NCI-H82 treated with DMSO at 0.1 percent for 48 hours (cell line): ENCODE results near the gene ZNF639.
"Not testable (repeated sequence)": the region's sequence is repeated elsewhere in the genome, so short reads cannot be mapped to it uniquely, and the experiment has no call there.

Experiments used
- DNase-seq: peaks from one replicate; lab custom pipeline; 2025; ENCODE audit not compliant: unreplicated experiment; lab: John Stamatoyannopoulos, UW

ZNF639 gene, protein sequence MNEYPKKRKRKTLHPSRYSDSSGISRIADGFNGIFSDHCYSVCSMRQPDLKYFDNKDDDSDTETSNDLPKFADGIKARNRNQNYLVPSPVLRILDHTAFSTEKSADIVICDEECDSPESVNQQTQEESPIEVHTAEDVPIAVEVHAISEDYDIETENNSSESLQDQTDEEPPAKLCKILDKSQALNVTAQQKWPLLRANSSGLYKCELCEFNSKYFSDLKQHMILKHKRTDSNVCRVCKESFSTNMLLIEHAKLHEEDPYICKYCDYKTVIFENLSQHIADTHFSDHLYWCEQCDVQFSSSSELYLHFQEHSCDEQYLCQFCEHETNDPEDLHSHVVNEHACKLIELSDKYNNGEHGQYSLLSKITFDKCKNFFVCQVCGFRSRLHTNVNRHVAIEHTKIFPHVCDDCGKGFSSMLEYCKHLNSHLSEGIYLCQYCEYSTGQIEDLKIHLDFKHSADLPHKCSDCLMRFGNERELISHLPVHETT

DNA sequence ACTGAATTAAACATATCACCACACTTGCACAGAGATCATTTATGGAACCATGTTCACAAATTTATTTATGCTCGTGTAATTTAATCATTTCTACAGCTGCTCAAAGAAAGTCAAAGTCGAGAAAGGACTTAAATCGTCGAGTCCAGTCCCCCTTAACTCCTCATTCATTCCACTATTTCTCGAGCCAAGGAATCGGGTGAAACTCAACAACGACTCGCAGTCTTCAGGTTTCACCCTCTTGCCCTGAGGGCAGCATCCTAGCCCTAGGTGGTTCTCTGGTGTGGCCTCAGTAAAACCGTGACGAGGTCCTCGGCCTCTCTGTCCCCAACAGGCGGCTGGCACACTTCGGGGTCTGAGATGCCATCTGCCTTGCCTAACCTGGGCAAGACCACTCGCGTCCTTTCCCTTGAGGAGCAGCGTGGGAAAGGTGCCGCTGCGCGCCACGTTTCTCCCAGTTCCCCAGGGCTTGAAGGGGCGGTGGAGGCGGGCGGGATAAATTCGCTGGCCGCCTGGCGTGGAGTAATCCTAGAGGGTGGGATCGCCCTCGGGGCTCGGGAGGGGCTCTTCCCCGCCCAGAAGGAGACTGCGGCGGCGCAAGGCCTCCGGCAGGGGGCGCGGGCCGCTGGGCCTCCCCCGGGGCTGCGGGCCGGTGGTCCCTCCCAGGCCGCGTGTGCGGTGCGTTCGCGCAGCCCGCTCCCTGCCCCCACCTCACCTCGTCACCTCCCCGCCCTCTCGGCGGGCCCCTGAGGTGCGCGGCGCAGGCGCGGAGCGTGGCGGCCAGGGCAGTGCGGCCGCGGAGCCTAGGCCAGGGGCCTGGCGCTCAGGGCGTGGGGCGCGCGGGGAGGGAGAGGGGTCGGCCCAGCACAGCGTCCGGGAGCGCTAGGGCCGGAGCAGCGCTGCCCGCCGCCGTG is at the start of gene ZNF639:
ZNF639 (plus strand) TSS at position 746 of the 911 bp plus-strand sequence. CDS start 5,263 bp downstream, outside the sequence.
- DNase-seq = peak; percentile 92

DNA sequence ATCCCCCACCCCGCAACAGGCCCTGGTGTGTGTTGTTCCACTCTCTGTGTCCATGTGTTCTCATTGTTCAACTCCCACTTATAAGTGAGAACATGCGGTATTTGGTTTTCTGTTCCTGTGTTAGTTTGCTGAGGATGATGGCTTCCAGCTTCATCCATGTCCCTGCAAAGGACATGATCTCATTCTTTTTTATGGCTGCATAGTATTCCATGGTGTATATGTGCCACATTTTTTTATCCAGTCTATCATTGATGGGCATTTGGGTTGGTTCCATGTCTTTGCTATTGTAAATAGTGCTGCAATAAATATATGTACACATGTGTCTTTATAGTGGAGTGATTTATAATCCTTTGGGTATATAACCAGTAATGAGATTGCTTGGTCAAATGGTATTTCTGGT is 48.4 kb upstream of the ZNF639 start:
- DNase-seq = not testable (repeated sequence)

- no peak for DNase-seq
Measured at GRCh38 chr3:179276001-179276400, 46.8 kb upstream of the ZNF639 start.

DNA sequence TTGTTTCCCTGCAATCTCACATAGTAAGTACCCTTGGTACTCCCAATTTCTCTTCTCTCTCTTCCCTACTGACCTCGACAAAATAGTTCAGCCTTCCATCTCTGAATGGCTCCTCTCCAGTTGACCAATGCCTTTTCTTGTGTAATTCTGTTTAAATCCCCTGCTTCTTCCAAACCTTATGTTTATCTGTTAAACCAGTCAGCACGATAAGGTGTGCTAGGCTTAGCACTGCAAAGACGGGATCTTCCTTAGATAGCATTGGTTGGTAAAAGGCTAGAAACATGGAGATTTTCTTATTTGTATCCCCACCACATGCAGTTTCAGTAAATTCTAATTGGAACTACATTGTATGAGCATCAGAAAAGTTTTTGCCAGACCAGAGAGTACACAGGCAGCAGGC is 46.1 kb upstream of the ZNF639 start:
- DNase-seq = no peak

GRCh38 chr3:179278151-179278550 is 44.7 kb upstream of the ZNF639 start:
- DNase-seq = no peak

- no peak for DNase-seq
Measured at GRCh38 chr3:179278932-179279693, 43.7 kb upstream of the ZNF639 start.

GRCh38 chr3:179279837-179280236 is 43.0 kb upstream of the ZNF639 start:
- DNase-seq = no peak

- no peak for DNase-seq
Measured at GRCh38 chr3:179281825-179282224, 41.0 kb upstream of the ZNF639 start.

DNA sequence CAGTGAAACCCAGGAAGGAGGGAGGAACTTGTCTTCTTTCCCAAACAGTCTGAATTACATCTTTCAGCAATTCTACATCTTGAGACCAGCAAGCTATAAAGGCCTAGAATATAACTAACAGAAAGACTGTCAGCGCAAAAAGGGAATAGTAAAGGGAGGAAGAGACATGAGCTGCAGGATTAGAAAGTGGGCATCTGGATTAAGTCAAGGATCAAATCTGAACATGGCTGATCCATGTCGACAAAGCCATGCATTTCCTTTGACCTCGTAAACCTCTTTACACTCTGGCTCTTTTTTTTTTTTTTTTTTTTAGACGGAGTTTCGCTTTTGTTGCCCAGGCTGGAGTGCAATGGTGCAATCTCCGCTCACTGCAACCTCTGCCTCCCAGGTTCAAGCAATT is 36.5 kb upstream of the ZNF639 start:
- DNase-seq = peak; percentile 57

DNA sequence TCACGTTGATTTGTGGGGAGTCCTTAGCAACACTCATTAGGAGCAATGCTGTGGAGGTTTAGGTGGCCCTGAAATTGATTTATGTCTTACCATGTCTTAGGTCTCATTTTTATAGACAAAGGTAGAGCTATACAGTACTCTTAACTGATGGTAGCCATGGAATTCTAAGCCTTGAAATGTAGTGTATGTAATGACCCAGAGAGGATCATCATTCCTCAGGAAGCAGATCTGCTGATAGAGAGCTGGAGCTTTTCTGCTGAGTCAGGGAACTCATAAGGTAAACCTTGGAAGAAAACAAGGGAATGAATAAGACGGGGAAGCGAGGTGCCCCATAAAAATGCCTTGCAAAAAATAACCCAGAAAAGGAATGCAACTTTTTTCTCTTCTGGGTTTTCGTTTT is 34.0 kb upstream of the ZNF639 start:
- DNase-seq = no peak

DNA sequence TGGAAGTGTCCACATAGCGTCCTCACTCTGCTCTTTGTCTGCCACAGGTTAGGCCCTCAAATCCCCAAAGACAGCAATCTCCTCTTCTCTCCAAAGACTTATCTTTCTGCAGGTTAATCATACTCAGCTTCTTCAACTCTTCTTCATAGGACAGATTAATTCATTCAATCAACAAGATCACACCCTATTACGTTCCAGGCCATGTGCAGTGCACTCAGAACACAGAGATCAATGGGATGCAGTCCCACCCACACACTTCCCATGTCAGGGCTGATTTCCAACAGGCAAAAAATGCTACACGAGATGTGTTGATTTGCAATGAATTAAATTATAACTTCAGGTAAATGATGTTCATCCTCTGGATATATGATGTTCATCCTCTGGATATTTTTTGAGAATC is 33.5 kb upstream of the ZNF639 start:
- peak; percentile 55 for DNase-seq

DNA sequence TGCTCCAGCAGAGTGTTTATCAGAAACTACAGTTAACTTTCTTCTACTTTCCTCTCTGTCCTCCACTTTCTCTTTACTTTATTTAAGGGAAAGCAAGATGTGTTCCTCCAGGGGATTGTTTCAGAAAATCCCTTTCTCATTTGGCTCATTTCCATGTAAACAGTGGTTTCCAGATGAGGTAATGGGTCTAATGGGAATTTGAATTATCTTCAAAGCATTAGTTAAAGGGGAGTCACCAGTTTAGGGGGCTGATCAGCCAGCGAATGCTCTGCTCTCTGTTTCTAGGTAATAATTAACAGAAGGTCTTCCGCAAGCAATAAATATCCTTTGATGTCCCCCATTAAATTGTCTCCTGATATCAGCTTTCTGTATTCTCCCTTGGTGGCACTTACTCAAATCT is 30.4 kb upstream of the ZNF639 start:
- no peak for DNase-seq

DNA sequence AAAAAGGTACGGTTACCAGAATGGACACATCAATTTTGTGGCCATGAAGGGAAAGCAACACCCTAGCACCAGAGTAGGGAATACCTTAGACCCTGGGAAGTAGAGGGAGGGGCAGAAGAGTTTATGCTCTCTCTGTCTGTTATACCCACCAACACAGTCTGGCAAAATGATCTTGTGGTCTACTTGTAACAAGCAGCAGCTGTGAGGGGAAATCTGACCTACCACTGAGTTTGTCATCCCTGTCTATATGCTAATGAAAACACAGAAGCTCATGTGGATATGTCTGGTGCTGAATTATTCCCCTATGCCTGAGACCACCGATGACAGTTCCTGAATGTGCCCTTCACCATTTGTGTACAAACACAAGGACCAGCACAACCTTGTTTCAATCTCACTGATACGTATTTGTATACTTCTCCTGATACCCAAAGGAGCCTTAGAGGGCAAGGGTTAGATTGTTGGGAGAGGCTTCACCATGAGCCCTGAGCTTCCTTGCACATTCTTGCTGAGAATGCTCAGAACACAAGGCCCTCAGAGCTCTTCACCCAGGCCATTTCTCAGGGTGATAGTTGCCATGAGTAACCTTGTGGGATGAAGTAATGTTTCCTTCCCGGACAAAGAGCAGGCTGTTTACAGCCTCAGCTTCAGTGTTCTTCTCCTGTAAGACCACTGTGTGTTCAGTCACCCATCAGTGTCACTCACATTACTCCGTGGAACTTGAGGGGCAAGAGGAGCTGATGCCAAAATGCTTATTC is 24.7 kb upstream of the ZNF639 start:
- DNase-seq = no peak

GRCh38 chr3:179299316-179299715 is 23.5 kb upstream of the ZNF639 start:
- no peak for DNase-seq

- DNase-seq = no peak
Measured at GRCh38 chr3:179299999-179300613, 22.7 kb upstream of the ZNF639 start.

- no peak for DNase-seq
Measured at GRCh38 chr3:179301645-179302044, 21.2 kb upstream of the ZNF639 start.

- DNase-seq = no peak
Measured at GRCh38 chr3:179302111-179302510, 20.7 kb upstream of the ZNF639 start.

DNA sequence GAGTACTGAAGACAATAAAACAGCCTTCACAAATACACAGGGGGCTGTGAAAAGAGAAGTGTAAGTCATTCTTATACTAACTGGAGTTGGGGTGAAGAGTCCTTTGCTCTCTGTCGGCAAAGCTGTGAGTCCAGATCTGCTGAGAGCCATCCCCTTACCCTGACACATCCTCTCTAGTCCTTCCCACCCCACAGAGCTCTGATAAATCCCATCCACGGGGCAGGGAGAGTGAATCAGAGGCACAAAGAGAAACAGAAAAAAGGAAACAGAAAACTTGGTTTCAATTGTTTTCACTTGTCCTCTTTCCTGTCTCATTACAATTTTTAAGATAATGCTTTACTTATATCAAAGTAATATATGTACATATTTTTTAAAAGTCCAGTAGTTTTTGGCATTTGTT is 18.2 kb upstream of the ZNF639 start:
- DNase-seq = no peak

DNA sequence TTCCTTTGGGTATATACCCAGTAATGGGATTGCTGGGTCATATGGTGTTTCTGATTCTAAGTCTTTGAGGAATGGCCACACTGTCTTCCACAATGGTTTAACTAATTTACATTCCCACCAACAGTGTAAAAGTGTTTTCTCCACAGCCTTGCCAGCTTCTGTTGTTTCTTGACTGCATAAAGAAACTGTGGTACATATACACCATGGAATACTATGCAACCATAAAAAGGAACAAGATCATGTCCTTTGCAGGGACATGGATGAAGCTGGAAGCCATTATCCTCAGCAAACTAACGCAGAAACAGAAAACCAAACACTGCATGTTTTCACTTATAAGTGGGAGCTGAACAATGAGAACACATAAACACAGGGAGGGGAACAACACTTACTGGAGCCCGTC is 15.5 kb upstream of the ZNF639 start:
- DNase-seq = not testable (repeated sequence)

DNA sequence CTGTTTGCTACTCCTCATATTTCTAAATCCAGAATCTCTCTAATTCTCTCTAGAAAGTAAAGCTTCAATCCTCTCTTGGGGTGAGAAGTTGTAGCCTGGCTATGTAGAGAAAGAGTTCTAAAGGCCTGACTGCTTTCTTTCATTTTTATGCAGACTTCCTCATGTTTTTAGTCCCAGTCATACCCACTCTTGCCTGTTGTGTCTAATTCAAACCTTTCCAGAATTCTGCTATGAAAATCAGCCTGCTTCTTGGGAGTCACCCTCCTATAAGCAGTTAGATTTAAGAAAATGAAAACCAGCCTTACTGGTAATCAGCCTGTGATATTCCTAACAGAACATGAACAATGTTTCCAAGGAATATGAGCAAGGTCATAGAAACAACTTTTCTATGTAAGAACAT is 14.8 kb upstream of the ZNF639 start:
- DNase-seq = no peak
